Kidney (tissue), 14 donors: ENCODE results near the gene CTXND1. TPM values are rescaled to one million over a fixed set of nuclear protein-coding genes. Genes with fewer than 3 reads are reported as not detected.

ENCODE experiments used
- DNase-seq, 5 donors: peaks; one replicate each; pipeline ENCODE4 v3.0.0-alpha.2; 2013 to 2020
- FAIRE-seq: peaks from 2 replicates; lab custom pipeline; 2012; peaks lifted over from hg19 to GRCh38; lab: Jason Lieb, UNC
- H3K27ac ChIP-seq, 2 donors: one replicate each; pipeline ENCODE4 v1.7.0; 2013; ENCODE audit warnings: low read depth in 2 of 2, low read length in 2 of 2, inconsistent platforms in 1 of 2
- H3K27me3 ChIP-seq: one replicate; pipeline ENCODE4 v1.7.1; 2013; ENCODE audit warnings: low read length, inconsistent platforms; ENCODE audit not compliant: control insufficient read depth, insufficient read depth
- H3K36me3 ChIP-seq, 3 donors: one replicate each; pipeline versions ENCODE4 v1.7.0 to v1.7.1; 2013; ENCODE audit warnings: low read length in 3 of 3, control low read depth in 1 of 3, inconsistent platforms in 1 of 3; ENCODE audit not compliant: insufficient read depth in 3 of 3, control insufficient read depth in 2 of 3
- H3K4me1 ChIP-seq, 3 donors: one replicate each; pipeline versions ENCODE4 v1.7.0 to v1.7.1; 2013; ENCODE audit warnings: low read length in 3 of 3, inconsistent platforms in 1 of 3, low read depth in 1 of 3; ENCODE audit not compliant: control insufficient read depth in 2 of 3, insufficient read depth in 2 of 3
- H3K4me3 ChIP-seq, 3 donors: one replicate each; pipeline versions ENCODE4 v1.7.0 to v1.8.1; 2013; ENCODE audit warnings: low read length in 3 of 3, control low read depth in 1 of 3, inconsistent platforms in 1 of 3
- H3K9ac ChIP-seq, 3 donors: one replicate each; pipeline versions ENCODE4 v1.7.0 to v1.7.1; 2013; ENCODE audit warnings: low read length in 3 of 3, control low read depth in 1 of 3, inconsistent platforms in 1 of 3
- H3K9me3 ChIP-seq, 3 donors: one replicate each; pipeline versions ENCODE4 v1.7.0 to v1.7.1; 2013; ENCODE audit warnings: low read length in 3 of 3, control low read depth in 1 of 3, inconsistent platforms in 1 of 3; ENCODE audit not compliant: control insufficient read depth in 2 of 3, insufficient read depth in 1 of 3
- intact Hi-C: fragments of 100-400 bp; cut with DNase I; formaldehyde crosslinking; loops from one replicate; pipeline ENCODE4 v1.11.1; 2022
- polyA plus RNA-seq: library from polyadenylated mRNA; stranded (reverse); fragments of 350-450 nt; fragmentation: Illumina TruSeq; extraction: RNeasy Lipid Tissue Mini Kit (QIAGEN cat#74804); gene quantifications from one replicate; pipeline ENCODE4 v1.2.3, GENCODE V29; 2014; ENCODE audit warnings: low read depth, low replicate concordance; ENCODE audit not compliant: insufficient read depth
- total RNA-seq: library from RNA; stranded (reverse); fragmentation: NEBNext Ultra II Directional; extraction: Animal tissue kit (Norgen Biotek cat#: 25700); gene quantifications from one replicate; pipeline ENCODE4 v1.2.1, GENCODE V29; 2021
- TF ChIP-seq, protein P1 (sequence below): IDR thresholded peaks from 3 replicates; pipeline ENCODE4 v1.5.1; 2012; ENCODE audit warnings: mild to moderate bottlenecking, moderate library complexity, borderline replicate concordance; ENCODE audit not compliant: insufficient read depth; ENCODE audit errors: extremely low read depth
- donor health status: control.
- donor health status: control.
- donor health status: control.
- donor health status: control.
- donor health status: control.
- donor health status: DM: yes; HTN: yes; CAD: no.
- donor health status: Normal renal cell carcinoma (clear cell type).

Gene CTXND1
- total and polyA plus RNA-seq, 2 donors from 2014 or later: 2.2 to 2.8 TPM

DNA sequence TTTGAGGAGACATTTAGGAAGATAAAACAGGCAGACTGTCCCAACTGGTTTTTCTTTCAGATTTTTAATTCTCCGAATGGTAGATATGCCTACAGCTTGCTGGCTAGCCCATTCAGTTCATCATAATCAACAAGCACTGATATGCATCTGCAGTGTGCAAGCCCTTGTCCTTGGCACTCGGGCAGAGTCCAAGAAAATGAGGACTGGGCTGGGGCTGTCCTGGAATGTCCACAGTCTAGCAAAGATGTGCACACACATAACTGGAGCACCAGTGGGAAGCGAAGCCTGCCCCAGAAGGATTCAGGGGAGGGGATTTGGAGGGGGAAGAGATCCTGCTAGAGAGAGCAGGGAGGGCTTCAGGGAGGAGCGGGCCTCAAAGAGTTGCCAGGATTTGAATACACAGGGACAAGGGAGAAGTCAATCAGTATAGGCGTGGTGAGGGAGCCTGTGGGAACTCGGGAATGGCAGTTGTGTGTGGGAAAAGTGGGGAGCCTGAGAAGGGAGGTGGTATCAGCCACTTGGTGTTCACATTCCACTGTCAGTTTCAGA, 90.5 kb downstream of the CTXND1 start:
- intact Hi-C loops: no loop called here
- Histone ChIP-seq H3K27ac (no peak overlapping the region), H3K4me1 (peaks cover 0 to 22% (median 11%) of the 10 kb centered on the region in 3 donors), H3K27me3 (no peaks in the 10 kb centered on the region), H3K9me3 (no peaks in the 10 kb centered on the region), H3K36me3 (peaks cover 0 to 31% (median 12%) of the 10 kb centered on the region in 3 donors), H3K9ac (no peak overlapping the region), H3K4me3 (no peak overlapping the region)
- DNase-seq (no peak), FAIRE-seq (no peak)
- TF ChIP-seq, protein P1, sequence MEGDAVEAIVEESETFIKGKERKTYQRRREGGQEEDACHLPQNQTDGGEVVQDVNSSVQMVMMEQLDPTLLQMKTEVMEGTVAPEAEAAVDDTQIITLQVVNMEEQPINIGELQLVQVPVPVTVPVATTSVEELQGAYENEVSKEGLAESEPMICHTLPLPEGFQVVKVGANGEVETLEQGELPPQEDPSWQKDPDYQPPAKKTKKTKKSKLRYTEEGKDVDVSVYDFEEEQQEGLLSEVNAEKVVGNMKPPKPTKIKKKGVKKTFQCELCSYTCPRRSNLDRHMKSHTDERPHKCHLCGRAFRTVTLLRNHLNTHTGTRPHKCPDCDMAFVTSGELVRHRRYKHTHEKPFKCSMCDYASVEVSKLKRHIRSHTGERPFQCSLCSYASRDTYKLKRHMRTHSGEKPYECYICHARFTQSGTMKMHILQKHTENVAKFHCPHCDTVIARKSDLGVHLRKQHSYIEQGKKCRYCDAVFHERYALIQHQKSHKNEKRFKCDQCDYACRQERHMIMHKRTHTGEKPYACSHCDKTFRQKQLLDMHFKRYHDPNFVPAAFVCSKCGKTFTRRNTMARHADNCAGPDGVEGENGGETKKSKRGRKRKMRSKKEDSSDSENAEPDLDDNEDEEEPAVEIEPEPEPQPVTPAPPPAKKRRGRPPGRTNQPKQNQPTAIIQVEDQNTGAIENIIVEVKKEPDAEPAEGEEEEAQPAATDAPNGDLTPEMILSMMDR: no peak

- FAIRE-seq (no peak), DNase-seq (peak in 2 of 5 donors; percentile 27 to 65)
- Histone ChIP-seq H3K27me3 (no peaks in the 10 kb centered on the region), H3K9ac (no peak overlapping the region), H3K27ac (peak overlapping the region; percentile 46 to 55), H3K36me3 (peaks cover 0 to 31% (median 12%) of the 10 kb centered on the region in 3 donors), H3K9me3 (no peaks in the 10 kb centered on the region), H3K4me3 (no peak overlapping the region), H3K4me1 (peaks cover 0 to 25% (median 11%) of the 10 kb centered on the region in 3 donors)
- intact Hi-C loops: no loop called here
- TF ChIP-seq, protein P1: no peak
Observed at GRCh38 chr15:80160570-80161156, 91.3 kb downstream of the CTXND1 start.

GRCh38 chr15:80159811-80160569, 92.0 kb downstream of the CTXND1 start:
- Histone ChIP-seq H3K4me3 (no peak overlapping the region), H3K9ac (no peak overlapping the region), H3K27me3 (no peaks in the 10 kb centered on the region), H3K4me1 (peaks cover 0 to 29% (median 14%) of the 10 kb centered on the region in 3 donors), H3K36me3 (peaks cover 0 to 31% (median 12%) of the 10 kb centered on the region in 3 donors), H3K9me3 (no peaks in the 10 kb centered on the region), H3K27ac (peak overlapping the region in 1 of 2 donors; percentile 55)
- intact Hi-C loops: no loop called here
- TF ChIP-seq, protein P1: no peak
- no peak for FAIRE-seq
- no peak for DNase-seq
